ENCODE data around the gene PPP1R15A.

DNA sequence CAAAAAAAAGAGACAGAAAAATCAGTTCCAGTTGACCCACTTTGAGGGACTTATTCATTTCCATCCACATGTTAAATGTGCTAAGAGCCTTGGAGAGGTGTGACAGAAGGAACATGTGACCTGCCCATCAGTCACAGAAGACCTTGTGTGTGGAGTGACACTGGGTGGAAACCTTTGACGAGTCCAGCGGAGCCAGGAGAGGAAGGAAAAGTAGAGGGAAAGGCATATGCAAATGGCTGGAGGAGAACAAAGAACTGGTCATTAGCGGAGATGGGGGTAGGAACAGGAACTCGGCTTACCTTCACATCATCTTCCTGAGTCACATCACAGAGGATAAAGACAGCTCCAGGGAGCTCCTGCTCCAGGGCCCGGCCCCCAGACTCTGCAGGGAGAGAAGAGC, 38.2 kb upstream of the PPP1R15A start:
- no peak for TF ChIP-seq POLR2A (IDR thresholded peaks at IDR 0.05)
- TF ChIP-seq, protein P1, sequence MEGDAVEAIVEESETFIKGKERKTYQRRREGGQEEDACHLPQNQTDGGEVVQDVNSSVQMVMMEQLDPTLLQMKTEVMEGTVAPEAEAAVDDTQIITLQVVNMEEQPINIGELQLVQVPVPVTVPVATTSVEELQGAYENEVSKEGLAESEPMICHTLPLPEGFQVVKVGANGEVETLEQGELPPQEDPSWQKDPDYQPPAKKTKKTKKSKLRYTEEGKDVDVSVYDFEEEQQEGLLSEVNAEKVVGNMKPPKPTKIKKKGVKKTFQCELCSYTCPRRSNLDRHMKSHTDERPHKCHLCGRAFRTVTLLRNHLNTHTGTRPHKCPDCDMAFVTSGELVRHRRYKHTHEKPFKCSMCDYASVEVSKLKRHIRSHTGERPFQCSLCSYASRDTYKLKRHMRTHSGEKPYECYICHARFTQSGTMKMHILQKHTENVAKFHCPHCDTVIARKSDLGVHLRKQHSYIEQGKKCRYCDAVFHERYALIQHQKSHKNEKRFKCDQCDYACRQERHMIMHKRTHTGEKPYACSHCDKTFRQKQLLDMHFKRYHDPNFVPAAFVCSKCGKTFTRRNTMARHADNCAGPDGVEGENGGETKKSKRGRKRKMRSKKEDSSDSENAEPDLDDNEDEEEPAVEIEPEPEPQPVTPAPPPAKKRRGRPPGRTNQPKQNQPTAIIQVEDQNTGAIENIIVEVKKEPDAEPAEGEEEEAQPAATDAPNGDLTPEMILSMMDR (IDR thresholded peaks at IDR 0.05): no peak
